ENCODE results near the gene PRG3.

The PRG3 gene

GRCh38 chr11:57380975-57381374 lies at the start of gene PRG3:
PRG3 (minus strand) TSS chr11:57381150; CDS start chr11:57380708, 442 bp downstream.
- DNase-seq (ENCODE audit: low read depth in 1 of 2, low spot score in 1 of 2): no peak

GRCh38 chr11:57429946-57430345 lies 49.0 kb upstream of the PRG3 start:
- DNase-seq (ENCODE audit: low read depth in 1 of 2, low spot score in 1 of 2): no peak

- no peak for DNase-seq (ENCODE audit: low read depth in 1 of 2, low spot score in 1 of 2)
Measured at GRCh38 chr11:57428643-57429042, 47.7 kb upstream of the PRG3 start.

- no peak for DNase-seq (ENCODE audit: low read depth in 1 of 2, low spot score in 1 of 2)
Measured at GRCh38 chr11:57427727-57428082, 46.8 kb upstream of the PRG3 start.

- peak; percentile 60 to 76 for DNase-seq (ENCODE audit: low read depth in 1 of 2, low spot score in 1 of 2)
Measured at GRCh38 chr11:57426929-57427726, 46.2 kb upstream of the PRG3 start, which contains the start of gene SLC43A3. SLC43A3 (minus strand) TSS chr11:57427121; CDS start chr11:57426172, 949 bp downstream.

- no peak for DNase-seq (ENCODE audit: low read depth in 1 of 2, low spot score in 1 of 2)
Measured at GRCh38 chr11:57426439-57426928, 45.5 kb upstream of the PRG3 start.

- DNase-seq (ENCODE audit: low read depth in 1 of 2, low spot score in 1 of 2): no peak
Measured at GRCh38 chr11:57425565-57426438, 44.9 kb upstream of the PRG3 start.

- peak; percentile 69 to 90 for DNase-seq (ENCODE audit: low read depth in 1 of 2, low spot score in 1 of 2)
Measured at GRCh38 chr11:57424792-57425564, 44.0 kb upstream of the PRG3 start.

GRCh38 chr11:57424137-57424791 lies 43.3 kb upstream of the PRG3 start:
- DNase-seq (ENCODE audit: low read depth in 1 of 2, low spot score in 1 of 2): no peak

GRCh38 chr11:57422669-57423068 lies 41.7 kb upstream of the PRG3 start:
- no peak for DNase-seq (ENCODE audit: low read depth in 1 of 2, low spot score in 1 of 2)

- no peak for DNase-seq (ENCODE audit: low read depth in 1 of 2, low spot score in 1 of 2)
Measured at GRCh38 chr11:57421805-57422204, 40.9 kb upstream of the PRG3 start.

GRCh38 chr11:57421066-57421465 lies 40.1 kb upstream of the PRG3 start:
- DNase-seq (ENCODE audit: low read depth in 1 of 2, low spot score in 1 of 2): no peak

- no peak for DNase-seq (ENCODE audit: low read depth in 1 of 2, low spot score in 1 of 2)
Measured at GRCh38 chr11:57419146-57419545, 38.2 kb upstream of the PRG3 start.

GRCh38 chr11:57418131-57418530 lies 37.2 kb upstream of the PRG3 start:
- DNase-seq (ENCODE audit: low read depth in 1 of 2, low spot score in 1 of 2): no peak

GRCh38 chr11:57417056-57417455 lies 36.1 kb upstream of the PRG3 start:
- no peak for DNase-seq (ENCODE audit: low read depth in 1 of 2, low spot score in 1 of 2)

GRCh38 chr11:57416436-57416835 lies 35.5 kb upstream of the PRG3 start:
- no peak for DNase-seq (ENCODE audit: low read depth in 1 of 2, low spot score in 1 of 2)

GRCh38 chr11:57414612-57415212 lies 33.8 kb upstream of the PRG3 start:
- no peak for DNase-seq (ENCODE audit: low read depth in 1 of 2, low spot score in 1 of 2)

- DNase-seq (ENCODE audit: low read depth in 1 of 2, low spot score in 1 of 2): no peak
Measured at GRCh38 chr11:57413681-57414080, 32.7 kb upstream of the PRG3 start.

GRCh38 chr11:57410287-57410686 lies 29.3 kb upstream of the PRG3 start:
- DNase-seq (ENCODE audit: low read depth in 1 of 2, low spot score in 1 of 2): no peak
